PC-9 (cell line): Measurements from ENCODE around the gene EIF2B5. TPM values are rescaled to one million over a fixed set of nuclear protein-coding genes. Genes with fewer than 3 reads are reported as not detected.

Experiments used
- BruUV-seq: library from RNA; stranded (reverse); fragments of 400-500 nt; replicated peaks from 2 replicates; lab custom pipeline; 2021; lab: Mats Ljungman, UMichigan
- CTCF ChIA-PET: fragments of 300-600 bp; sonication (Branson Sonifier 250); formaldehyde crosslinking; loops from one replicate; lab custom pipeline; 2022; ENCODE audit warnings: antibody characterized with exemption; lab: Charles Lee
- POLR2A ChIA-PET: fragments of 300-600 bp; sonication (Branson Sonifier 250); formaldehyde crosslinking; loops from one replicate; lab custom pipeline; 2022; ENCODE audit warnings: antibody characterized with exemption; ENCODE audit not compliant: unreplicated experiment; lab: Charles Lee
- DNase-seq, 2 experiments: peaks; one replicate each; pipeline versions ENCODE4 v3.0.0 to v3.0.0-alpha.2; 2015 to 2022; ENCODE audit warnings: mixed read lengths in 1 of 2
- H2AFZ ChIP-seq: fragments of 200-600 bp; sonication (generic); 2 replicates; pipeline ENCODE4 v1.8.1; 2017; ENCODE audit warnings: antibody characterized with exemption
- H3F3A ChIP-seq: fragments of 200-600 bp; sonication (generic); 2 replicates; pipeline ENCODE4 v1.8.1; 2017; ENCODE audit warnings: antibody characterized with exemption, mild to moderate bottlenecking, low read depth; ENCODE audit not compliant: insufficient read depth
- H3K27ac ChIP-seq: fragments of 200-600 bp; sonication (generic); 2 replicates; pipeline ENCODE4 v1.6.1; 2016; ENCODE audit warnings: mixed run types
- H3K27me3 ChIP-seq: fragments of 200-600 bp; sonication (generic); 2 replicates; pipeline ENCODE4 v1.6.1; 2016; ENCODE audit warnings: low read depth, mixed run types; ENCODE audit not compliant: insufficient read depth
- H3K36me3 ChIP-seq: fragments of 200-600 bp; sonication (generic); 2 replicates; pipeline ENCODE4 v1.6.1; 2016; ENCODE audit warnings: low read depth, mixed run types
- H3K4me1 ChIP-seq: fragments of 200-600 bp; sonication (generic); replicated peaks from 2 replicates; pipeline ENCODE4 v1.6.1; 2016; ENCODE audit warnings: mixed run types; ENCODE audit not compliant: insufficient read depth
- H3K4me2 ChIP-seq: fragments of 200-600 bp; sonication (generic); 2 replicates; pipeline ENCODE4 v1.6.1; 2017; ENCODE audit warnings: mixed run types
- H3K4me3 ChIP-seq: fragments of 200-600 bp; sonication (generic); 2 replicates; pipeline ENCODE4 v1.6.1; 2016; ENCODE audit warnings: mixed run types
- H3K79me2 ChIP-seq: fragments of 200-600 bp; sonication (generic); 2 replicates; pipeline ENCODE4 v1.6.1; 2017; ENCODE audit warnings: low read depth, mixed run types
- H3K9me2 ChIP-seq: fragments of 200-600 bp; sonication (generic); 2 replicates; pipeline ENCODE4 v1.8.1; 2017; ENCODE audit warnings: mild to moderate bottlenecking; ENCODE audit not compliant: insufficient read depth
- H3K9me3 ChIP-seq: fragments of 200-600 bp; sonication (generic); 2 replicates; pipeline ENCODE4 v1.8.1; 2016; ENCODE audit warnings: low read depth; ENCODE audit not compliant: insufficient read depth
- H4K20me1 ChIP-seq: fragments of 200-600 bp; sonication (generic); 2 replicates; pipeline ENCODE4 v1.8.1; 2017; ENCODE audit not compliant: insufficient read depth
- CTCF ChIP-seq: fragments of 200-600 bp; sonication (generic); conservative IDR thresholded peaks from 2 replicates; pipeline ENCODE4 v1.6.1; 2017; ENCODE audit warnings: mixed run types, antibody characterized with exemption, mild to moderate bottlenecking, moderate library complexity
- EZH2 ChIP-seq: fragments of 200-600 bp; sonication (generic); IDR thresholded peaks from 2 replicates; pipeline ENCODE4 v1.8.0; 2017; ENCODE audit warnings: antibody characterized with exemption, low read depth
- intact Hi-C: fragments of 100-400 bp; cut with micrococcal nuclease; formaldehyde crosslinking; loops from one replicate; pipeline ENCODE4 v1.10.0; 2022; ENCODE audit not compliant: unreplicated experiment
- total RNA-seq: library from RNA; stranded (reverse); gene quantifications from 2 replicates; pipeline ENCODE4 v1.2.3, GENCODE V29; 2021

EIF2B5 gene
- total RNA-seq, 1 experiment from 2014 or later = 54.1 TPM

GRCh38 chr3:184140436-184140835 lies 5.3 kb downstream of the EIF2B5 start:
- H2AFZ ChIP-seq = no peak overlapping the region
- H4K20me1 ChIP-seq = no peaks in the 10 kb centered on the region; the same call in 1 of the 2 replicates
- intact Hi-C loops = loop anchor here (10.0 kb wide), 1 partner anchor 404 kb away; no protein-coding TSS in a partner anchor
- H3K79me2 ChIP-seq = peaks cover 35% of the 10 kb centered on the region
- ChIA-PET CTCF (no interaction called here), POLR2A (no interaction called here)
- TF ChIP-seq CTCF = no peak
- no peak for TF ChIP-seq EZH2
- peaks cover 7% of the 10 kb centered on the region for H3F3A ChIP-seq
- no peaks in the 10 kb centered on the region for H3K9me3 ChIP-seq
- peaks cover 20% of the 10 kb centered on the region; the same call in 1 of the 2 replicates for H3K36me3 ChIP-seq
- H3K4me3 ChIP-seq = no peak overlapping the region
- BruUV-seq = no TSS peak
- no peak overlapping the region for H3K4me2 ChIP-seq
- H3K9me2 ChIP-seq = no peaks in the 10 kb centered on the region
- DNase-seq = no peak
- no peaks in the 10 kb centered on the region for H3K27me3 ChIP-seq
- H3K4me1 ChIP-seq = peaks cover 13% of the 10 kb centered on the region
- H3K27ac ChIP-seq = no peak overlapping the region

GRCh38 chr3:184142199-184142598 lies 7.0 kb downstream of the EIF2B5 start:
- no peak for TF ChIP-seq EZH2
- TF ChIP-seq CTCF = no peak
- peaks cover 18% of the 10 kb centered on the region for H3K79me2 ChIP-seq
- no peak overlapping the region for H2AFZ ChIP-seq
- no peaks in the 10 kb centered on the region for H3K9me3 ChIP-seq
- CTCF ChIA-PET = no interaction called here
- no peaks in the 10 kb centered on the region for H3K27me3 ChIP-seq
- intact Hi-C loops = loop anchor here (10.0 kb wide), 1 partner anchor 403 kb away; no protein-coding TSS in a partner anchor
- H3K4me1 ChIP-seq = peaks cover 2% of the 10 kb centered on the region; the same call in 1 of the 2 replicates
- peaks cover 20% of the 10 kb centered on the region; the same call in 1 of the 2 replicates for H3K36me3 ChIP-seq
- no peak overlapping the region for H3K4me2 ChIP-seq
- no peaks in the 10 kb centered on the region for H3K9me2 ChIP-seq
- peaks cover 21% of the 10 kb centered on the region for H3F3A ChIP-seq
- POLR2A ChIA-PET = no interaction called here
- no peak overlapping the region for H3K27ac ChIP-seq
- no peak overlapping the region for H3K4me3 ChIP-seq
- DNase-seq = no peak
- no peaks in the 10 kb centered on the region; the same call in 1 of the 2 replicates for H4K20me1 ChIP-seq
- BruUV-seq = no TSS peak

- Histone ChIP-seq H3K36me3 (peaks cover 20% of the 10 kb centered on the region; the same call in 1 of the 2 replicates), H3K9me2 (no peaks in the 10 kb centered on the region), H3K4me2 (no peak overlapping the region), H3K4me1 (no peaks in the 10 kb centered on the region), H3K79me2 (peaks cover 6% of the 10 kb centered on the region), H3K4me3 (no peak overlapping the region), H4K20me1 (no peaks in the 10 kb centered on the region; the same call in 1 of the 2 replicates), H3F3A (peaks cover 26% of the 10 kb centered on the region), H3K27ac (no peak overlapping the region), H2AFZ (no peak overlapping the region), H3K9me3 (no peaks in the 10 kb centered on the region), H3K27me3 (no peaks in the 10 kb centered on the region)
- no peak for TF ChIP-seq EZH2
- no peak for TF ChIP-seq CTCF
- ChIA-PET POLR2A (interaction anchor here (0.5 kb wide), 1 partner anchor 42 kb away, joined by 4 read pairs; no protein-coding TSS in a partner anchor), CTCF (interaction anchor here (0.9 kb wide), 1 partner anchor 97 kb away, joined by 4 read pairs; no protein-coding TSS in a partner anchor)
- no peak for DNase-seq
- intact Hi-C loops = loop anchor here (10.0 kb wide), 1 partner anchor 401 kb away; no protein-coding TSS in a partner anchor
- BruUV-seq = no TSS peak
Measured at GRCh38 chr3:184143327-184143726, 8.2 kb downstream of the EIF2B5 start.
